A549 treated with DMSO at 1 μM for 4 hours (cell line): ENCODE data around the gene HOXB1. TPM values are rescaled to one million over a fixed set of nuclear protein-coding genes. Genes with fewer than 3 reads are reported as not detected.

Source experiments
- total RNA-seq: library from RNA; stranded (reverse); fragments of 200-300 nt; extraction: Qiagen RNA extraction; gene quantifications from 5 replicates; pipeline ENCODE4 v1.2.3, GENCODE V29; 2022; ENCODE audit warnings: low read depth

The HOXB1 gene
- total RNA-seq: not detected in 5 replicates

GRCh38 chr17:48530887-48531272 is at the start of gene HOXB1:
Gene HOXB1 (minus strand): TSS chr17:48531011. CDS start chr17:48530904, 107 bp downstream.

GRCh38 chr17:48577946-48578615 is 47.3 kb upstream of the HOXB1 start, which contains the start of gene HOXB4:
Gene HOXB4 (minus strand): TSS chr17:48578350. CDS start chr17:48578319, 31 bp downstream.

GRCh38 chr17:48545022-48545375 is 14.2 kb upstream of the HOXB1 start, which contains the start of gene HOXB2:
Gene HOXB2 (minus strand): TSS chr17:48545109. CDS start chr17:48544911, 198 bp downstream.

Other genes with a start within 250 kb of the HOXB1 start
- 0.08 to 0.14 TPM in 2 of 5 replicates, not detected in the others for gene SKAP1, start 100.8 kb downstream of the HOXB1 start, total RNA-seq
- 0.43 to 0.74 TPM (median 0.70 TPM) in 5 replicates for gene HOXB2, start 14.1 kb upstream of the HOXB1 start, total RNA-seq
- gene HOXB4, start 47.3 kb upstream of the HOXB1 start, total RNA-seq: 0.08 to 0.18 TPM (median 0.16 TPM) in 5 replicates
- gene HOXB3, start 59.2 kb upstream of the HOXB1 start, total RNA-seq: 4.6 to 5.8 TPM (median 5.5 TPM) in 5 replicates
- 1.2 to 3.3 TPM (median 2.4 TPM) in 5 replicates for gene HOXB5, start 62.8 kb upstream of the HOXB1 start, total RNA-seq
- 4.7 to 7.8 TPM (median 7.0 TPM) in 5 replicates for gene HOXB6, start 74.0 kb upstream of the HOXB1 start, total RNA-seq
- gene HOXB7, start 80.0 kb upstream of the HOXB1 start, total RNA-seq: 27.0 to 35.8 TPM (median 31.6 TPM) in 5 replicates
- gene HOXB8, start 84.3 kb upstream of the HOXB1 start, total RNA-seq: 6.1 to 9.0 TPM (median 7.9 TPM) in 5 replicates
- 8.1 to 10.1 TPM (median 8.4 TPM) in 5 replicates for gene HOXB9, start 95.3 kb upstream of the HOXB1 start, total RNA-seq
- gene PRAC1, start 191.5 kb upstream of the HOXB1 start, total RNA-seq: not detected in 5 replicates
- gene PRAC2, start 192.2 kb upstream of the HOXB1 start, total RNA-seq: not detected in 5 replicates
- 1.7 to 2.7 TPM (median 2.3 TPM) in 5 replicates for gene HOXB13, start 197.7 kb upstream of the HOXB1 start, total RNA-seq